ENCODE results near the gene PFKFB3.

Gene PFKFB3

DNA sequence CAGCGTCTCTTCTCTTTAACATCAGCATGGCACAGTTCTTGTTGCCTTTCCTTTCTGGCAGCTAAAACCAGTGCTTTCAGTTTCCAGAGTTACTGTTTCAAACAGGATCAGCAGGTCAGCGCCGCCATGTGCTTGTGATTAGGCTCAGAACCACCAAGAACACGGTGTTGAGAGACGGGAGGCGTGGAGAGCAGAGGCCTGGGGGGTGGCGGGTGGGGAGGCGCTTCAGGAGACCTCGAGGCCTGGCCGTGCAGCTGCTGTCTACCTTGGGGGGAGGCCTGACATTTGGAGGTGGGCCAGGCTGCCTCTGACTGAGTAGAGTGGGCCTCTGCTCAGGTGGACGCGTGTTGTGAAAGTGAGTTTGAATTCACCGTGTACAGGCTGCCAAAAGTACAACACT is 22.0 kb downstream of the PFKFB3 start:
- peaks cover 19 to 97% of the 10 kb centered on the region in 2 experiments; a peak in 2 of 3 replicates for H3K36me3 ChIP-seq (ENCODE audit: control insufficient read depth in 2 of 2, insufficient read depth in 1 of 2, low read length in 2 of 2)
- no peaks in the 10 kb centered on the region for H3K9me3 ChIP-seq (ENCODE audit: control insufficient read depth, insufficient read depth, low read depth, low read length)
- H3K4me1 ChIP-seq (ENCODE audit: control insufficient read depth, insufficient read depth, low read length) = no peaks in the 10 kb centered on the region
- no peak overlapping the region for H3K27ac ChIP-seq (ENCODE audit: extremely low read depth, low read depth, low read length)
- POLR2A ChIA-PET = no interaction called here
- CTCF ChIA-PET = no interaction called here
- no peak for TF ChIP-seq ZNF561 (tag by site-specific recombination; IDR thresholded peaks at IDR 0.05; ENCODE audit: borderline replicate concordance)
- no peak for TF ChIP-seq ZNF16 (tag by site-specific recombination; IDR thresholded peaks at IDR 0.05; ENCODE audit: low read depth)
- no peak for TF ChIP-seq ZNF843 (tag by site-specific recombination; IDR thresholded peaks at IDR 0.05)
- no peak for TF ChIP-seq ZNF501 (tag by site-specific recombination; IDR thresholded peaks at IDR 0.05)
- no peak for TF ChIP-seq ZNF302 (tag by site-specific recombination; IDR thresholded peaks at IDR 0.05; ENCODE audit: low read depth)
- no peak for TF ChIP-seq GLI2 (tag by site-specific recombination; IDR thresholded peaks at IDR 0.05; ENCODE audit: borderline replicate concordance, low read depth)
- TF ChIP-seq ZNF202 (tag by site-specific recombination; IDR thresholded peaks at IDR 0.05; ENCODE audit: borderline replicate concordance) = no peak
- no peak overlapping the region for H3K4me3 ChIP-seq (ENCODE audit: low read depth, low read length)

DNA sequence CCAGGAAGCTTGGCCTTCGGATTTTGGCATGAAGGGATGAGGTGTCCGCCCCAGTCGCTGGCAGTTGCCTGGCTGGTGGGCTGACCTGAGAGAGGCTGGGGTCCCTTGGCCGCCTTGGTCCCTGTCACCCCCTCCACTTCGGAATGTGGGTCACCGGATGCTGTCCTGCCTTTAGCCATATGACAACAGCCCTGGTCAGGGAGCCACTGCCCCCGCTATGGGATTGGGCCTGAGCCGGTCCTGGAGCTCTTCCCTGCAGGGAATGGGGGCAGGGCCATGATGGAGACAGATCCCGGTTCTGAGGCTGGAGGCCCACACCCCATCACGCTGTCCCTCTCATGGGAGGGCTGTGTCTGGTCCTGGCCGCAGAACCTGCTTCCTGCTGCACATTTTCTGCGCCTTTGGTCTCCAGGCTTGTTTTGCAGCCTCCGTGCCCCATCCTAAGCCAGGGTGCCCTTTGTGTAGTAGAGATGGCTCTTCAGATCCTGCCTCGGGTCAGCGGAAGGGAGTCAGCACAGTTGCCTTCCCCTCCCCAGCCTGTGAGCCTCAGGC is 22.6 kb downstream of the PFKFB3 start:
- ChIA-PET CTCF (no interaction called here), POLR2A (no interaction called here)
- Histone ChIP-seq H3K9me3 (ENCODE audit: control insufficient read depth, insufficient read depth, low read depth, low read length) (no peaks in the 10 kb centered on the region), H3K36me3 (ENCODE audit: control insufficient read depth in 2 of 2, insufficient read depth in 1 of 2, low read length in 2 of 2) (peaks cover 14 to 98% of the 10 kb centered on the region in 2 experiments; a peak in 2 of 3 replicates), H3K4me1 (ENCODE audit: control insufficient read depth, insufficient read depth, low read length) (no peaks in the 10 kb centered on the region), H3K27ac (ENCODE audit: extremely low read depth, low read depth, low read length) (no peak overlapping the region), H3K4me3 (ENCODE audit: low read depth, low read length) (no peak overlapping the region)
- TF ChIP-seq ZNF184 (tag by site-specific recombination; IDR thresholded peaks at IDR 0.05) (no peak), ZNF140 (tag by site-specific recombination; IDR thresholded peaks at IDR 0.05) (no peak), ZNF747 (tag by site-specific recombination; IDR thresholded peaks at IDR 0.05) (no peak), HOXD13 (CRISPR knock-in tag; IDR thresholded peaks at IDR 0.05; ENCODE audit: borderline replicate concordance) (no peak), ZNF366 (tag by site-specific recombination; conservative IDR thresholded peaks at IDR 0.05) (no peak), TCF7L2 (IDR thresholded peaks at IDR 0.05; ENCODE audit: borderline replicate concordance, low read depth, low read length) (no peak), GLI2 (tag by site-specific recombination; IDR thresholded peaks at IDR 0.05; ENCODE audit: borderline replicate concordance, low read depth) (no peak), ZNF623 (tag by site-specific recombination; IDR thresholded peaks at IDR 0.05) (no peak), ZNF354C (tag by site-specific recombination; IDR thresholded peaks at IDR 0.05; ENCODE audit: borderline replicate concordance, low read depth) (no peak), ZNF394 (tag by site-specific recombination; IDR thresholded peaks at IDR 0.05; ENCODE audit: borderline replicate concordance) (no peak), ZSCAN30 (tag by site-specific recombination; IDR thresholded peaks at IDR 0.05) (no peak), KLF9 (tag by site-specific recombination; IDR thresholded peaks at IDR 0.05; ENCODE audit: low read depth) (no peak), GFI1B (tag by site-specific recombination; IDR thresholded peaks at IDR 0.05) (no peak), WT1 (tag by site-specific recombination; IDR thresholded peaks at IDR 0.05) (no peak), KLF16 (tag by site-specific recombination; IDR thresholded peaks at IDR 0.05) (no peak), GLIS2 (tag by site-specific recombination; IDR thresholded peaks at IDR 0.05) (no peak)
- TF ChIP-seq, protein P1, sequence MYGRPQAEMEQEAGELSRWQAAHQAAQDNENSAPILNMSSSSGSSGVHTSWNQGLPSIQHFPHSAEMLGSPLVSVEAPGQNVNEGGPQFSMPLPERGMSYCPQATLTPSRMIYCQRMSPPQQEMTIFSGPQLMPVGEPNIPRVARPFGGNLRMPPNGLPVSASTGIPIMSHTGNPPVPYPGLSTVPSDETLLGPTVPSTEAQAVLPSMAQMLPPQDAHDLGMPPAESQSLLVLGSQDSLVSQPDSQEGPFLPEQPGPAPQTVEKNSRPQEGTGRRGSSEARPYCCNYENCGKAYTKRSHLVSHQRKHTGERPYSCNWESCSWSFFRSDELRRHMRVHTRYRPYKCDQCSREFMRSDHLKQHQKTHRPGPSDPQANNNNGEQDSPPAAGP (tag by site-specific recombination; IDR thresholded peaks at IDR 0.05) = no peak
- TF ChIP-seq, protein P2, sequence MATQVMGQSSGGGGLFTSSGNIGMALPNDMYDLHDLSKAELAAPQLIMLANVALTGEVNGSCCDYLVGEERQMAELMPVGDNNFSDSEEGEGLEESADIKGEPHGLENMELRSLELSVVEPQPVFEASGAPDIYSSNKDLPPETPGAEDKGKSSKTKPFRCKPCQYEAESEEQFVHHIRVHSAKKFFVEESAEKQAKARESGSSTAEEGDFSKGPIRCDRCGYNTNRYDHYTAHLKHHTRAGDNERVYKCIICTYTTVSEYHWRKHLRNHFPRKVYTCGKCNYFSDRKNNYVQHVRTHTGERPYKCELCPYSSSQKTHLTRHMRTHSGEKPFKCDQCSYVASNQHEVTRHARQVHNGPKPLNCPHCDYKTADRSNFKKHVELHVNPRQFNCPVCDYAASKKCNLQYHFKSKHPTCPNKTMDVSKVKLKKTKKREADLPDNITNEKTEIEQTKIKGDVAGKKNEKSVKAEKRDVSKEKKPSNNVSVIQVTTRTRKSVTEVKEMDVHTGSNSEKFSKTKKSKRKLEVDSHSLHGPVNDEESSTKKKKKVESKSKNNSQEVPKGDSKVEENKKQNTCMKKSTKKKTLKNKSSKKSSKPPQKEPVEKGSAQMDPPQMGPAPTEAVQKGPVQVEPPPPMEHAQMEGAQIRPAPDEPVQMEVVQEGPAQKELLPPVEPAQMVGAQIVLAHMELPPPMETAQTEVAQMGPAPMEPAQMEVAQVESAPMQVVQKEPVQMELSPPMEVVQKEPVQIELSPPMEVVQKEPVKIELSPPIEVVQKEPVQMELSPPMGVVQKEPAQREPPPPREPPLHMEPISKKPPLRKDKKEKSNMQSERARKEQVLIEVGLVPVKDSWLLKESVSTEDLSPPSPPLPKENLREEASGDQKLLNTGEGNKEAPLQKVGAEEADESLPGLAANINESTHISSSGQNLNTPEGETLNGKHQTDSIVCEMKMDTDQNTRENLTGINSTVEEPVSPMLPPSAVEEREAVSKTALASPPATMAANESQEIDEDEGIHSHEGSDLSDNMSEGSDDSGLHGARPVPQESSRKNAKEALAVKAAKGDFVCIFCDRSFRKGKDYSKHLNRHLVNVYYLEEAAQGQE (tag by site-specific recombination; IDR thresholded peaks at IDR 0.05) = no peak
- TF ChIP-seq, protein P3, sequence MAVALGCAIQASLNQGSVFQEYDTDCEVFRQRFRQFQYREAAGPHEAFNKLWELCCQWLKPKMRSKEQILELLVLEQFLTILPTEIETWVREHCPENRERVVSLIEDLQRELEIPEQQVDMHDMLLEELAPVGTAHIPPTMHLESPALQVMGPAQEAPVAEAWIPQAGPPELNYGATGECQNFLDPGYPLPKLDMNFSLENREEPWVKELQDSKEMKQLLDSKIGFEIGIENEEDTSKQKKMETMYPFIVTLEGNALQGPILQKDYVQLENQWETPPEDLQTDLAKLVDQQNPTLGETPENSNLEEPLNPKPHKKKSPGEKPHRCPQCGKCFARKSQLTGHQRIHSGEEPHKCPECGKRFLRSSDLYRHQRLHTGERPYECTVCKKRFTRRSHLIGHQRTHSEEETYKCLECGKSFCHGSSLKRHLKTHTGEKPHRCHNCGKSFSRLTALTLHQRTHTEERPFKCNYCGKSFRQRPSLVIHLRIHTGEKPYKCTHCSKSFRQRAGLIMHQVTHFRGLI (tag by site-specific recombination; IDR thresholded peaks at IDR 0.05) = no peak
